AG09309 (cell line): ENCODE measurements around the gene CLEC1A.

Experiments
- DNase-seq: peaks from one replicate; pipeline ENCODE4 v3.0.0-alpha.2; 2010; ENCODE audit warnings: low read depth
- H3K4me3 ChIP-seq: 2 replicates; pipeline ENCODE4 v1.5.1; 2011; ENCODE audit warnings: mild to moderate bottlenecking, low read depth, low read length, moderate library complexity; ENCODE audit not compliant: control insufficient read depth
- TF ChIP-seq, protein P1 (sequence below): IDR thresholded peaks from 2 replicates; pipeline ENCODE4 v1.5.1; 2011; ENCODE audit warnings: mild to moderate bottlenecking, low read depth, low read length, inconsistent platforms; ENCODE audit not compliant: insufficient read depth, control insufficient read depth; ENCODE audit errors: missing control alignments

The CLEC1A gene, protein sequence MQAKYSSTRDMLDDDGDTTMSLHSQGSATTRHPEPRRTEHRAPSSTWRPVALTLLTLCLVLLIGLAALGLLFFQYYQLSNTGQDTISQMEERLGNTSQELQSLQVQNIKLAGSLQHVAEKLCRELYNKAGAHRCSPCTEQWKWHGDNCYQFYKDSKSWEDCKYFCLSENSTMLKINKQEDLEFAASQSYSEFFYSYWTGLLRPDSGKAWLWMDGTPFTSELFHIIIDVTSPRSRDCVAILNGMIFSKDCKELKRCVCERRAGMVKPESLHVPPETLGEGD

DNA sequence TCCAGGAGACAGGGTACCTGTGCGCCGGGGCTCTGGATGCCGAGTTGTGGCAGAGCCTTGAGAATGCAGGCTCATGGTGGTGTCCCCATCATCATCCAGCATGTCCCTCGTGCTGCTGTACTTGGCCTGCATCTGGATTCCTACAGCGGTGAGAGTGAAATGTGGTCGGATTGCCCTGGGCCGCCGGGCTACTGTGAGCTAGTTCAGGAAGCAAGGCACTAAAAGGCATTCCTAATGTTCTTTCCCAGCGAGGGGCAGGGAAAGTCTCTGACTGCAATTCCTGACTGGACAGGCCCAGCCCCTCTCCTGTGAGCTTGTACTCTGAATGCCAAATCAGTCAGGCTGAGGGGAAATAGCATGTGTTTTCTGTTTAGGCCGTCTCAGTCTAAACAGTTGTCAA lies at the start of gene CLEC1A:
TSS of gene CLEC1A (minus strand) at position 195 of the 400 bp plus-strand sequence. CDS start at position 132, 63 bp downstream.
- no peak for DNase-seq
- no peak within 1 kb of the TSS for H3K4me3 ChIP-seq
- TF ChIP-seq, protein P1, sequence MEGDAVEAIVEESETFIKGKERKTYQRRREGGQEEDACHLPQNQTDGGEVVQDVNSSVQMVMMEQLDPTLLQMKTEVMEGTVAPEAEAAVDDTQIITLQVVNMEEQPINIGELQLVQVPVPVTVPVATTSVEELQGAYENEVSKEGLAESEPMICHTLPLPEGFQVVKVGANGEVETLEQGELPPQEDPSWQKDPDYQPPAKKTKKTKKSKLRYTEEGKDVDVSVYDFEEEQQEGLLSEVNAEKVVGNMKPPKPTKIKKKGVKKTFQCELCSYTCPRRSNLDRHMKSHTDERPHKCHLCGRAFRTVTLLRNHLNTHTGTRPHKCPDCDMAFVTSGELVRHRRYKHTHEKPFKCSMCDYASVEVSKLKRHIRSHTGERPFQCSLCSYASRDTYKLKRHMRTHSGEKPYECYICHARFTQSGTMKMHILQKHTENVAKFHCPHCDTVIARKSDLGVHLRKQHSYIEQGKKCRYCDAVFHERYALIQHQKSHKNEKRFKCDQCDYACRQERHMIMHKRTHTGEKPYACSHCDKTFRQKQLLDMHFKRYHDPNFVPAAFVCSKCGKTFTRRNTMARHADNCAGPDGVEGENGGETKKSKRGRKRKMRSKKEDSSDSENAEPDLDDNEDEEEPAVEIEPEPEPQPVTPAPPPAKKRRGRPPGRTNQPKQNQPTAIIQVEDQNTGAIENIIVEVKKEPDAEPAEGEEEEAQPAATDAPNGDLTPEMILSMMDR: no peak

DNA sequence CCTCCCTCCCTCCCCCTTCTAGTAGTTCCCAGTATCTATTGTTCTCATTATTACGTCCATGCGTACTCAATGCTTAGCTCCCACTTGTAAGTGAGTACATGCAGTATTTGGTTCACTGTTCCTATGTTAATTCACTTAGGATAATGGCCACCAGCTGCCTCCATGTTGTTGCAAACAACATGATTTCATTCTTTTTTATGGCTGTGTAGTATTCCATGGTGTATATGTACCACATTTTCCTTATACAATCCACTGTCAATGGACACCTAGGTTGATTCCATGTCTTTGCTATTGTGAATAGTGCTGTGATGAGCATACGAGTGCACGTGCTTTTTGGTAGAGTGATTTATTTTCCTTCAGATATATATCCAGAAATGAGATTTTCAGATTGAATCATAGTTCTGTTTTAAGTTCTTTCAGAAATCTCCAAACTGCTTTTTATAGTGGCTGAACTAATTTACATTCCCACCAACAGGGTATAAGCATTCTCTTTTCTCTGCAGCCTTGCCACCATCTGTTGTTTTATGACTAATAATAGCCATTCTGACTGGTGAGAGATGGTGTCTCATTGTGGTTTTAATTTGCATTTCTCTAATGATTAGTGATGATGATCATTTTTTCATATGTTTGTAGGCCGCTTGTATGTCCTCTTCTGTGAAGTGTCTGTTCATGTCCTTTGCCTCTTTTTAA lies 49.1 kb upstream of the CLEC1A start:
- no peak overlapping the region for H3K4me3 ChIP-seq
- no peak for DNase-seq
- TF ChIP-seq, protein P1: no peak

DNA sequence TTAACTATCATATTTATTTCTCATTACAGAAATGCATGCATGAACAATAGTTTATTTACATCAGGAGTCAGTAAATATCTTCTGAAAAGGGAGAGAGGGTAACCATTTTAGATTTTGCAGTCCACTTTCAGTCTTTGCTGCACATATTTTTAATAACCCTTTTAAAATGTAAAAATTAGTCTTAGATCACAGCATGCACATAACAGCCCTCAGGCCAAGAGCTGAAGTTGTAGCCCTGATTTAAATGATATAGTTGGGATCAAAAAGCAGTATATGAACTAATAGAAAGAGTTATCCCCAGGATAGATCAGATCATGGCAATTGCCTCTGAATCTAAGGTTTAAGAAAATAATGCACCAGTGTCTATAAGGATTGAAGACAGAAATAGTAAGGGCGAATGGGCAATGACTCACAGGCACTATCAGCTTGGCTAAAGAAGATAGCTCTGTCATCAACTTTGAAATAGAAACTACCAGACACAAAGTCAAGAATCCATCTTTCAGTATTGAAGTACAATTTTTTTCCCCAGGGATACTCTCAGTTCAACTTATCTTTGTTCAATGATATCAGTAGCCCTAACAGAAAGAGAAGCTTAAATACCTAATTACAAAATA lies 44.3 kb upstream of the CLEC1A start:
- no peak for DNase-seq
- TF ChIP-seq, protein P1: no peak
- H3K4me3 ChIP-seq: no peak overlapping the region

DNA sequence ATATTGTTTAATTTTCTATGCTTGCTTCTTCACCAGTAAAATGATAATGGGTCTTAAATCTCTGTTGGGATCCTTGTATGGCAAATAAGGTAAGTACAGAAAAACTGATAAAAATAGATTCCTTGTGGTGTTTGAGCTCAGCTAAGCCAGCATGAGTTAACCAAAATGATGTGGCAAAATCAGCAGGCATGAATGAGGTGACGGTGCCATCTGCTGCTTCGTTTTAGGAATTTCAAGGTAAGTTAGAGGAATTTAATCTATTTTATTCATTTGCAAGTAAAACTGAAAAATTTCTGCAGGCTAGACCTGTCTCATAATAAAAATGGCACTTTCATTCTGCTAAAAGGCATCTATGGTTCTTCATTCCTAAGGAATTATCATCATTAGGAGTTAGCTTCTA lies 41.2 kb upstream of the CLEC1A start:
- DNase-seq: peak; percentile 39
- TF ChIP-seq, protein P1: peak; percentile 52
- no peak overlapping the region for H3K4me3 ChIP-seq

DNA sequence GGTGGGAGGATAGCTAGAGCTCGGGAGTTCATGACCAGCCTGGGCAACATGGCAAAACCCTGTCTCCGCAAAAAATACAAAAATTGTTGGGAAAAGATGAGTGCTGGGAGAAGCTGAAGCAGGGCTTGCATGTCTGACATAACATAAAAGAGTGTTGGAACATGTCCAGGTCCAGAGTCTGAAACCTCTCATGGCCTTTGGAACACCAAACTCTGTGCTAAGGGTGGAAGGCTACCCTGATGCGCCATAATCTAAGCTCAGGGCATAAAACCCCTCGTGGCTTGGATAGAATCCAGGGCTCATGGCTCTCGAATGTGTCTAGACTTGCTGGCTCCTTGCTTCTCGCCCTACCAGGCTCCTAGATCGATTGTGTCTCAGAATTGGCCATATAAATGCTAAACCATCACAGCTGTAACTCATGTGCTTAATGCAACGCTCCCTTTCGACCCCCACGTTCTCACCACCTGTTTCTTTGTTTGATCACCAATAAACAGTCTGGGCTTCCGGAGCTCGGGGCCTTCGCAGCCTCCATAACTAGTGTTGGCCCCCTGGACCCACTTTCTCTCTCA lies 37.9 kb upstream of the CLEC1A start:
- no peak for DNase-seq
- H3K4me3 ChIP-seq: no peak overlapping the region
- TF ChIP-seq, protein P1: no peak

DNA sequence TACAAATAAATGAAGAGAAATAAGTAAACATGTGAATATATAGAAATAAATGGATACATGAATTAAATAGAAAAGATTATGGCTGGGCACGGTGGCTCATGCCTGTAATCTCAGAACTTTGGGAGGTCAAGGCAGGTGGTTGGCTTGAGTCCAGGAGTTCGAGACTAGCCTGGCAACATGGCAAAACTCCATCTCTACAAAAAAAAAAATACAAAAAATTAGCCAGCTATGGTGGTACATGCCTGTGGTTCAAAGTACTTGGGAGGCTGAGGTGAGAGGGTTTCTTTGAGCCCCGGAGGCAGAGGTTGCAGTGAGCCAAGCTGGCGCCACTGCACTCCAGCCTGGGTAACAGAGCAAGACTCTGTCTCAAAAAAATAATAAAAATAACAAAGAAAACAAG lies 36.3 kb upstream of the CLEC1A start:
- TF ChIP-seq, protein P1: no peak
- no peak overlapping the region for H3K4me3 ChIP-seq
- DNase-seq: no peak
